Loucy (cell line): Measurements from ENCODE around the gene GNA12.

Experiments used
- H2AFZ ChIP-seq: fragments of 200-600 bp; sonication (generic); 2 replicates; pipeline ENCODE4 v1.6.0; 2016; ENCODE audit warnings: antibody characterized with exemption, mild to moderate bottlenecking, low read length, moderate library complexity
- H3F3A ChIP-seq: fragments of 200-600 bp; 2 replicates; pipeline ENCODE4 v1.6.0; 2016; ENCODE audit warnings: antibody characterized with exemption, low read depth, mild to moderate bottlenecking
- H3K27me3 ChIP-seq: fragments of 200-600 bp; sonication (generic); 2 replicates; pipeline ENCODE4 v1.6.1; 2014; ENCODE audit warnings: low read length, mild to moderate bottlenecking; ENCODE audit not compliant: insufficient read depth, poor library complexity, severe bottlenecking
- H3K36me3 ChIP-seq: fragments of 200-600 bp; sonication (generic); 2 replicates; pipeline ENCODE4 v1.6.1; 2016; ENCODE audit warnings: low read length; ENCODE audit not compliant: insufficient read depth
- H3K4me1 ChIP-seq: fragments of 200-600 bp; sonication (generic); 2 replicates; pipeline ENCODE4 v1.5.1; 2014; ENCODE audit warnings: low read length, mild to moderate bottlenecking; ENCODE audit not compliant: insufficient read depth, poor library complexity, severe bottlenecking
- H3K4me2 ChIP-seq: fragments of 200-600 bp; sonication (generic); 2 replicates; pipeline ENCODE4 v1.6.0; 2014; ENCODE audit warnings: antibody characterized with exemption, low read length, low read depth, mild to moderate bottlenecking; ENCODE audit not compliant: poor library complexity, severe bottlenecking
- H3K4me3 ChIP-seq: fragments of 200-600 bp; sonication (generic); 2 replicates; pipeline ENCODE4 v1.5.1; 2014; ENCODE audit warnings: low read length, mild to moderate bottlenecking, mixed read lengths; ENCODE audit not compliant: poor library complexity, severe bottlenecking
- H3K79me2 ChIP-seq: fragments of 200-600 bp; sonication (generic); 2 replicates; pipeline ENCODE4 v1.6.1; 2014; ENCODE audit warnings: low read length; ENCODE audit not compliant: insufficient read depth
- H3K9ac ChIP-seq: fragments of 200-600 bp; sonication (generic); 2 replicates; pipeline ENCODE4 v1.6.0; 2014; ENCODE audit warnings: mild to moderate bottlenecking, low read depth, low read length, moderate library complexity; ENCODE audit not compliant: poor library complexity, severe bottlenecking
- H3K9me2 ChIP-seq: fragments of 200-600 bp; sonication (generic); replicated peaks from 2 replicates; pipeline ENCODE4 v1.6.1; 2016; ENCODE audit warnings: low read depth, low read length, mixed read lengths
- H3K9me3 ChIP-seq: fragments of 200-600 bp; sonication (generic); 2 replicates; pipeline ENCODE4 v1.6.1; 2014; ENCODE audit warnings: mild to moderate bottlenecking, antibody characterized with exemption, low read length, low read depth; ENCODE audit not compliant: insufficient read depth
- H4K20me1 ChIP-seq: fragments of 200-600 bp; sonication (generic); 2 replicates; pipeline ENCODE4 v1.6.0; 2014; ENCODE audit warnings: antibody characterized with exemption, low read length, mild to moderate bottlenecking; ENCODE audit not compliant: insufficient read depth, poor library complexity, severe bottlenecking
- CTCF ChIP-seq: fragments of 200-600 bp; sonication (generic); conservative IDR thresholded peaks from 2 replicates; pipeline ENCODE4 v1.5.1; 2014; ENCODE audit warnings: mild to moderate bottlenecking, antibody characterized with exemption, low read length
- EZH2phosphoT487 ChIP-seq: fragments of 200-600 bp; IDR thresholded peaks from 2 replicates; pipeline ENCODE4 v1.6.1; 2018; ENCODE audit warnings: antibody characterized with exemption, mild to moderate bottlenecking, moderate library complexity, borderline replicate concordance

Gene GNA12

GRCh38 chr7:2807845-2808772 lies 36.0 kb downstream of the GNA12 start:
- no peak overlapping the region for H2AFZ ChIP-seq
- no peaks in the 10 kb centered on the region for H3K9me2 ChIP-seq
- H3K27me3 ChIP-seq, result no peaks in the 10 kb centered on the region
- H3K36me3 ChIP-seq, result no peaks in the 10 kb centered on the region; the same call in 1 of the 2 replicates
- H3K79me2 ChIP-seq, result peaks cover 92% of the 10 kb centered on the region
- no peak overlapping the region for H3K4me3 ChIP-seq
- peaks cover 14% of the 10 kb centered on the region for H3K4me1 ChIP-seq
- H3K9ac ChIP-seq, result no peak overlapping the region
- no peak for TF ChIP-seq CTCF
- no peak for TF ChIP-seq EZH2phosphoT487
- H4K20me1 ChIP-seq, result peaks cover 8% of the 10 kb centered on the region
- H3F3A ChIP-seq, result no peaks in the 10 kb centered on the region
- H3K4me2 ChIP-seq, result no peak overlapping the region
- H3K9me3 ChIP-seq, result no peaks in the 10 kb centered on the region

GRCh38 chr7:2807460-2807844 lies 36.7 kb downstream of the GNA12 start:
- H3K9me3 ChIP-seq, result no peaks in the 10 kb centered on the region
- no peak overlapping the region for H3K4me3 ChIP-seq
- H3F3A ChIP-seq, result no peaks in the 10 kb centered on the region
- TF ChIP-seq EZH2phosphoT487 (no peak), CTCF (no peak)
- H3K9ac ChIP-seq, result no peak overlapping the region
- no peak overlapping the region for H2AFZ ChIP-seq
- peaks cover 92% of the 10 kb centered on the region for H3K79me2 ChIP-seq
- H4K20me1 ChIP-seq, result peaks cover 8% of the 10 kb centered on the region
- H3K27me3 ChIP-seq, result no peaks in the 10 kb centered on the region
- H3K4me2 ChIP-seq, result no peak overlapping the region
- H3K9me2 ChIP-seq, result no peaks in the 10 kb centered on the region
- no peaks in the 10 kb centered on the region; the same call in 1 of the 2 replicates for H3K36me3 ChIP-seq
- peaks cover 14% of the 10 kb centered on the region for H3K4me1 ChIP-seq

- Histone ChIP-seq H3K27me3 (no peaks in the 10 kb centered on the region), H3K79me2 (peaks cover 92% of the 10 kb centered on the region), H3K4me1 (peaks cover 20% of the 10 kb centered on the region), H3K9ac (no peak overlapping the region), H3K4me3 (no peak overlapping the region), H3K4me2 (no peak overlapping the region), H3K9me3 (no peaks in the 10 kb centered on the region), H3K36me3 (no peaks in the 10 kb centered on the region; the same call in 1 of the 2 replicates), H4K20me1 (peaks cover 13% of the 10 kb centered on the region), H2AFZ (no peak overlapping the region), H3F3A (no peaks in the 10 kb centered on the region), H3K9me2 (no peaks in the 10 kb centered on the region)
- TF ChIP-seq EZH2phosphoT487 (no peak), CTCF (no peak)
Observed at GRCh38 chr7:2806571-2806970, 37.5 kb downstream of the GNA12 start.
